K562 (cell line): ENCODE data around the gene MEIS2. TPM values are rescaled to one million over a fixed set of nuclear protein-coding genes. Genes with fewer than 3 reads are reported as not detected.

Experiments used
- ATAC-seq: fragments of 200-7000 bp; cut with Tn5 transposase; 3 replicates; pipeline ENCODE4 v1.9.1; 2020; ENCODE audit warnings: moderate library complexity
- BruUV-seq: library from RNA; stranded (reverse); fragments of 400-500 nt; replicated peaks from 2 replicates; lab custom pipeline; 2021; lab: Mats Ljungman, UMichigan
- CTCF ChIA-PET: fragments of 300-600 bp; formaldehyde crosslinking; extraction: SDS; loops from one replicate; lab custom pipeline; 2021; ENCODE audit warnings: low intra/inter-chr PET ratio; lab: Yijun Ruan, JAX
- POLR2A ChIA-PET: fragments of 300-600, 350-650 bp; sonication (Branson Sonifier 250); formaldehyde crosslinking; extraction: SDS; loops from one replicate; lab custom pipeline; 2021; ENCODE audit warnings: antibody characterized with exemption, inconsistent platforms; lab: Yijun Ruan, JAX
- DNase-seq, 4 experiments: peaks; one replicate each; pipeline versions ENCODE4 v3.0.0 to v3.0.0-alpha.2; 2011 to 2018; ENCODE audit warnings: low spot score in 3 of 4, mixed read lengths in 3 of 4; ENCODE audit errors: extremely low read depth in 1 of 4
- FAIRE-seq: peaks from 2 replicates; lab custom pipeline; 2011; peaks lifted over from hg19 to GRCh38; lab: Jason Lieb, UNC
- H2AFZ ChIP-seq: 2 replicates; pipeline ENCODE4 v1.6.0; 2011; ENCODE audit warnings: low read depth, low read length, control low read depth, inconsistent platforms
- H3K27ac ChIP-seq: fragments of 200-600 bp; 3 replicates; pipeline ENCODE4 v1.8.0; 2011; ENCODE audit warnings: low read depth, mild to moderate bottlenecking, control low read depth, inconsistent platforms, low read length, moderate library complexity, mixed read lengths; ENCODE audit errors: extremely low read depth
- H3K27me3 ChIP-seq, 2 experiments: fragments of 300-600 bp in 1 of 2; 2 replicates in 1 of 2; 3 replicates in 1 of 2; pipeline versions ENCODE4 v1.6.0 to v1.8.0; 2011; ENCODE audit warnings: inconsistent platforms in 2 of 2, low read length in 2 of 2, mild to moderate bottlenecking in 1 of 2, mixed read lengths in 1 of 2, moderate library complexity in 1 of 2; ENCODE audit not compliant: control insufficient read depth in 2 of 2, insufficient read depth in 2 of 2
- H3K36me3 ChIP-seq: fragments of 300-600 bp; 3 replicates; pipeline ENCODE4 v1.8.0; 2011; ENCODE audit warnings: mild to moderate bottlenecking, low read length, inconsistent platforms; ENCODE audit not compliant: control insufficient read depth, insufficient read depth
- H3K4me1 ChIP-seq, 2 experiments: fragments of 200-600 bp in 1 of 2; replicated peaks in 1 of 2; 2 replicates in 1 of 2; 3 replicates in 1 of 2; pipeline versions ENCODE4 v1.5.1 to v1.8.0; 2011; ENCODE audit warnings: inconsistent platforms in 2 of 2, low read length in 2 of 2, mild to moderate bottlenecking in 1 of 2, mixed read lengths in 1 of 2, moderate library complexity in 1 of 2; ENCODE audit not compliant: control insufficient read depth in 2 of 2, insufficient read depth in 2 of 2
- H3K4me2 ChIP-seq: 2 replicates; pipeline ENCODE4 v1.6.1; 2011; ENCODE audit warnings: low read length, control low read depth, inconsistent platforms, mixed read lengths; ENCODE audit not compliant: insufficient read depth
- H3K4me3 ChIP-seq: fragments of 200-600 bp; sonication (generic), shearing (Covaris generic); 2 replicates; pipeline ENCODE4 v1.5.1; 2016; ENCODE audit warnings: control low read depth, inconsistent platforms
- H3K79me2 ChIP-seq: fragments of 200-600 bp; 3 replicates; pipeline ENCODE4 v1.8.0; 2011; ENCODE audit warnings: low read length, inconsistent platforms; ENCODE audit not compliant: control insufficient read depth, insufficient read depth
- H3K9ac ChIP-seq, 2 experiments: 2 replicates each; pipeline versions ENCODE4 v1.6.0 to v1.6.1; 2011; ENCODE audit warnings: low read depth in 2 of 2, low read length in 2 of 2, control low read depth in 1 of 2, inconsistent platforms in 1 of 2, mild to moderate bottlenecking in 1 of 2, mixed read lengths in 1 of 2; ENCODE audit not compliant: insufficient read depth in 1 of 2
- H3K9me1 ChIP-seq: one replicate; pipeline ENCODE4 v1.6.0; 2011; ENCODE audit warnings: inconsistent platforms, mild to moderate bottlenecking, low read length, moderate library complexity; ENCODE audit not compliant: control insufficient read depth, insufficient read depth
- H3K9me3 ChIP-seq: replicated peaks from 2 replicates; pipeline ENCODE4 v1.5.1; 2011; ENCODE audit warnings: low read depth, low read length, inconsistent platforms; ENCODE audit not compliant: control insufficient read depth, insufficient read depth
- H4K20me1 ChIP-seq: replicated peaks from 2 replicates; pipeline ENCODE4 v1.6.1; 2011; ENCODE audit warnings: low read length, inconsistent platforms, mixed read lengths; ENCODE audit not compliant: control insufficient read depth, insufficient read depth
- BRCA1 ChIP-seq, 2 experiments: fragments of 450-650 bp in 1 of 2; sonication (generic) in 1 of 2; formaldehyde crosslinking in 1 of 2; IDR thresholded peaks; 2 replicates each; pipeline versions ENCODE4 v1.5.0 to v1.6.1; 2017 to 2020; ENCODE audit warnings: mild to moderate bottlenecking in 1 of 2, missing genetic modification reagents in 1 of 2
- CHD7 ChIP-seq: fragments of 200-600 bp; sonication (generic); IDR thresholded peaks from one replicate; pipeline ENCODE4 v1.6.1; 2012; ENCODE audit warnings: mild to moderate bottlenecking, low read depth, low read length, inconsistent platforms
- MTF1 ChIP-seq: fragments of 250-450 bp; sonication (Bioruptor Pico); IDR thresholded peaks from 2 replicates; pipeline ENCODE4 v1.9.0; 2021; ENCODE audit warnings: moderate library complexity, mild to moderate bottlenecking, inconsistent platforms, borderline replicate concordance
- SAFB ChIP-seq: fragments of 200-400 bp; formaldehyde crosslinking; IDR thresholded peaks from 2 replicates; pipeline ENCODE4 v1.6.1; 2017; ENCODE audit warnings: low read depth, low read length, borderline replicate concordance
- ZBED1 ChIP-seq: IDR thresholded peaks from 2 replicates; pipeline ENCODE4 v1.6.1; 2014
- ZBTB7A ChIP-seq: IDR thresholded peaks from 2 replicates; pipeline ENCODE4 v1.6.1; 2011; ENCODE audit warnings: low read depth, mild to moderate bottlenecking, low read length, moderate library complexity, borderline replicate concordance; ENCODE audit not compliant: control insufficient read depth
- ZNF121 ChIP-seq: sonication (generic); formaldehyde crosslinking; conservative IDR thresholded peaks from 2 replicates; pipeline ENCODE4 v1.8.0; 2022; ENCODE audit warnings: missing genetic modification reagents
- ZNF780A ChIP-seq: fragments of 250-450 bp; sonication (Bioruptor Pico); IDR thresholded peaks from 2 replicates; pipeline ENCODE4 v1.5.0; 2021; ENCODE audit warnings: mild to moderate bottlenecking
- WGBS: fragments of 100-300 bp; shearing (Covaris generic); methylation state at CpG from one replicate; pipeline ENCODE4 v1.1.6; 2016; ENCODE audit warnings: low coverage, mixed read lengths; ENCODE audit not compliant: insufficient coverage; ENCODE audit errors: missing lambda C conversion rate; 5-methylcytosine and 5-hydroxymethylcytosine counted together
- in situ Hi-C: fragments of 300-500 bp; cut with MboI; formaldehyde crosslinking; loops from 4 replicates; pipeline ENCODE4 v1.15.0; 2018; ENCODE audit warnings: inconsistent platforms, mixed read lengths
- intact Hi-C: fragments of 100-400 bp; cut with micrococcal nuclease; formaldehyde crosslinking; loops from 2 replicates; pipeline ENCODE4 v1.14.2; 2022
- polyA plus RNA-seq, 8 experiments: library from polyadenylated mRNA; depleted of rRNA in 4 of 8; stranded (reverse) in 5 of 8; unstranded in 3 of 8; fragments of >200 nt; fragmentation: Nextera tagmentation in 2 of 8; fragmentation: Illumina TruSeq in 1 of 8; extraction: Ambion mirVana in 2 of 8; extraction: Trizol in 1 of 8; gene quantifications; 2 replicates each; pipeline versions ENCODE4 v1.2.1 to v1.2.3, GENCODE V29; 2011 to 2014; ENCODE audit warnings: inconsistent platforms in 1 of 8, missing spikeins in 1 of 8
- total RNA-seq, 7 experiments: library from RNA; depleted of rRNA in 6 of 7; stranded (reverse); fragments of >200 nt in 6 of 7; fragmentation: Illumina TruSeq in 2 of 7; extraction: Trizol in 2 of 7; gene quantifications; 2 replicates each; pipeline versions ENCODE4 v1.2.1 to v1.2.3, GENCODE V29; 2011 to 2021; ENCODE audit warnings: low replicate concordance in 1 of 7

Gene MEIS2
- total and polyA plus RNA-seq, 9 of the 15 experiments (the other 6 are each of a cell fraction or from before 2014, with no cell fraction given): 7.5 to 64.2 (median 22.3) TPM

DNA sequence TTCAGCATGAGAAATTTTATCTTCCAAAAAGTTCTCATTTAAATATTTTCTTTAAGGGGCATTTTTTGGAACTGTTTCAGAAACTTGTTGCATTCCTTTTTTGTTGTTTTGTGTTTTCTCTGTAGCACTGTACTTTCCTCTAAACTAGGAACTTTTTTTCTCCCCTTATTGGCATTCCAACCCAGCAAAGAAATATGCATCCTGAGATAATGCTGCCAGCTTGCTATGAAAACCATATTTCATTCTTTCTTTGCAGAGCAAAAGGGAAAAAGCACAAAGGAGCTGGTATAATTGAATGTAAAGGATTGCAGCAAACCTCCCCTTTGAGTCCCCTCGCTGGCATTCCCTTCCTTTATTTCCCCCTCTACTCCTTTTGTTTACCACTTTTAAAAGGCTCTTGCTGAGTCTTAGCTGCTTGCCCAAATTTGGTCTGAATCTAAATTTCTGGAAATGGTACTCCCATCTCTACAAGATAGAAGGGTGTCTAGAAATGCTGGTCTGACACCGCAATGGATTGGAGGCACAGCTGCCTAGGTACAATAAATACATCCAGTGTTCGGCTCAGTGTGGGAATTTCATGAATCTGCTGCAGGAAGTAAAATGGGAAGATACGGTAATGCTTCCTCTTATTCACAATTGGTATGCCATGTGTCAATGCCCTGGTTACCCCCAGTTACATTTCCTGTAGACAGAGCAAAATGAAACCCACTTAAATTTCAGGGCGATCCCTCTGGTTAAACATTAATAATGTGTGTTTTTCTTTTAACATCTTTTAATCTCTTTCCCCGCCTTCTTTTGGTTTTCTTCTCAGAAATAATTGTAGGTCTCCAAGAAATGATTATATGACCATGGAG lies 156.6 kb downstream of the MEIS2 start:
- Histone ChIP-seq H3K4me3 (no peak overlapping the region), H3K4me2 (no peak overlapping the region), H4K20me1 (no peaks in the 10 kb centered on the region), H3K79me2 (no peaks in the 10 kb centered on the region), H3K9me3 (no peaks in the 10 kb centered on the region), H3K9ac (no peak overlapping the region), H3K36me3 (peaks cover 45% of the 10 kb centered on the region), H3K9me1 (no peaks in the 10 kb centered on the region), H3K27ac (no peak overlapping the region), H3K27me3 (no peaks in the 10 kb centered on the region), H3K4me1 (peaks cover 0 to 18% of the 10 kb centered on the region in 2 experiments; a peak in 3 of 5 replicates), H2AFZ (no peak overlapping the region)
- ChIA-PET POLR2A (no interaction called here), CTCF (no interaction called here)
- FAIRE-seq: no peak
- BruUV-seq: no TSS peak
- no peak for DNase-seq
- intact Hi-C loops: loop anchor here (10.0 kb wide), 1 partner anchor 161 kb away; the partner anchor contains the start of gene MEIS2
- in situ Hi-C loops: no loop called here
- ATAC-seq: no peak
- 78% methylated on average over 5 of the region's 6 CpGs for WGBS
- no peak for TF ChIP-seq ZNF121 (CRISPR knock-in tag)
- no peak for TF ChIP-seq ZBED1
- TF ChIP-seq CHD7: no peak
- no peak for TF ChIP-seq SAFB
- TF ChIP-seq MTF1 (CRISPR knock-in tag): no peak
- no peak for TF ChIP-seq ZBTB7A
- TF ChIP-seq ZNF780A (CRISPR knock-in tag): no peak
- no peak for TF ChIP-seq BRCA1 (IDR thresholded peaks at IDR 0.05)
- no peak for TF ChIP-seq BRCA1 (CRISPR knock-in tag; IDR thresholded peaks at IDR 0.05)
